Measurements from ENCODE around the gene PMPCA. TPM values are rescaled to one million over a fixed set of nuclear protein-coding genes. Genes with fewer than 3 reads are reported as not detected.
A peak's percentile ranks its signal among the peaks of the same experiment; 100 is the strongest.

PMPCA gene
- total and polyA plus RNA-seq, 3 donors from 2014 or later, result 66.7 to 78.4 (median 69.8) TPM

DNA sequence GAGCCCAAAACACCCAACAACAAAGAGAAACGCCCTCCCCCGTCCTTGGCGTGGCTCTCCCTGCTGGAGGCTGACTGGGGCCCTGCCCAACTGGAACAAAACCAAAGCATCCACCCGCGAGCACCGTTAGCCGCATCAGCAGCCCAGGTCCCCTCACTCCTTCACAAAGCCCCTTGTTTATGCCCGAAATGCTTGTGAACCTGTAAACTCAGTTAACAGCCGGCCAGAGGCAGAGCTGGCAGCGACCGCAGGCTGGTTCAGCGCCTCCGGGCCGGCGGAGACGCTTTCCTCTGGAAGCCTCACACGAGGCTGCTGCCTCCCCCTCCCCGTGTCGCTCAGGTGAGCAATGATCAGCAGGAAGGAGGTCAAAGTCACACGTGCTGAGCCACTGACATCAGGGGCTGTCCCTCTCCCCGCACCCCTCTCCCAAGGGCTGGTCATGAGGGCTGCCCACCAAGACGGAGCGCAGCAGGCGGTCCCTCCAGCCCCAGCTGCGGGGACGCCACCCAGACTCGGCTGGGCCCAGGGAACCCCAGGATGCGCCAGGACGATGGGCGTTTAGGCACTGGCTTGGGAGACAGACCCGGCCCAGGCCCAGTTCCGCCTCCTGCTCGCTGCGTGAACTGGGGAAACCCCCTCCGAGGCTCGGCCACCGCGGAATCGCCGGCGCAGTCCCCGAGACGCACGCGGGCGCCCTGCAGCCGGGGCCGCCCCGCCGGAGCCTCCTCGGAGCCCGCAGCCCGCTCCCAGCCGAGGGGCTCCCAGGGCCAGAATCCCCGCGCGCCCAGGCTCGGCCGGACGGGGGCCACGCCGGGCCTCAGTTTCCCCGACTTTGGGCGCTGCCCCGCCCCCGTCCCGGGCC is 11.1 kb upstream of the PMPCA start:
- 1% methylated on average over 16 to 55 of the region's 67 CpGs for WGBS, 2 donors
- peak overlapping the region; percentile 76 to 84 for H3K4me3 ChIP-seq
- peaks cover 13% of the 10 kb centered on the region for H3K4me1 ChIP-seq
- TF ChIP-seq, protein P1, sequence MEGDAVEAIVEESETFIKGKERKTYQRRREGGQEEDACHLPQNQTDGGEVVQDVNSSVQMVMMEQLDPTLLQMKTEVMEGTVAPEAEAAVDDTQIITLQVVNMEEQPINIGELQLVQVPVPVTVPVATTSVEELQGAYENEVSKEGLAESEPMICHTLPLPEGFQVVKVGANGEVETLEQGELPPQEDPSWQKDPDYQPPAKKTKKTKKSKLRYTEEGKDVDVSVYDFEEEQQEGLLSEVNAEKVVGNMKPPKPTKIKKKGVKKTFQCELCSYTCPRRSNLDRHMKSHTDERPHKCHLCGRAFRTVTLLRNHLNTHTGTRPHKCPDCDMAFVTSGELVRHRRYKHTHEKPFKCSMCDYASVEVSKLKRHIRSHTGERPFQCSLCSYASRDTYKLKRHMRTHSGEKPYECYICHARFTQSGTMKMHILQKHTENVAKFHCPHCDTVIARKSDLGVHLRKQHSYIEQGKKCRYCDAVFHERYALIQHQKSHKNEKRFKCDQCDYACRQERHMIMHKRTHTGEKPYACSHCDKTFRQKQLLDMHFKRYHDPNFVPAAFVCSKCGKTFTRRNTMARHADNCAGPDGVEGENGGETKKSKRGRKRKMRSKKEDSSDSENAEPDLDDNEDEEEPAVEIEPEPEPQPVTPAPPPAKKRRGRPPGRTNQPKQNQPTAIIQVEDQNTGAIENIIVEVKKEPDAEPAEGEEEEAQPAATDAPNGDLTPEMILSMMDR (IDR thresholded peaks at IDR 0.05), result no peak
- TF ChIP-seq POLR2A (IDR thresholded peaks at IDR 0.05), result no peak
- peak overlapping the region in 1 of 2 donors; percentile 56 for H3K27ac ChIP-seq
- no peaks in the 10 kb centered on the region for H3K36me3 ChIP-seq (ENCODE audit: low read depth, missing control alignments)
- peak; percentile 42 for DNase-seq
- H3K9me3 ChIP-seq, result no peaks in the 10 kb centered on the region
- intact Hi-C loops (cut with DNase I; ENCODE audit: low total_unique reads), result no loop called here
- H3K27me3 ChIP-seq, result no peaks in the 10 kb centered on the region

DNA sequence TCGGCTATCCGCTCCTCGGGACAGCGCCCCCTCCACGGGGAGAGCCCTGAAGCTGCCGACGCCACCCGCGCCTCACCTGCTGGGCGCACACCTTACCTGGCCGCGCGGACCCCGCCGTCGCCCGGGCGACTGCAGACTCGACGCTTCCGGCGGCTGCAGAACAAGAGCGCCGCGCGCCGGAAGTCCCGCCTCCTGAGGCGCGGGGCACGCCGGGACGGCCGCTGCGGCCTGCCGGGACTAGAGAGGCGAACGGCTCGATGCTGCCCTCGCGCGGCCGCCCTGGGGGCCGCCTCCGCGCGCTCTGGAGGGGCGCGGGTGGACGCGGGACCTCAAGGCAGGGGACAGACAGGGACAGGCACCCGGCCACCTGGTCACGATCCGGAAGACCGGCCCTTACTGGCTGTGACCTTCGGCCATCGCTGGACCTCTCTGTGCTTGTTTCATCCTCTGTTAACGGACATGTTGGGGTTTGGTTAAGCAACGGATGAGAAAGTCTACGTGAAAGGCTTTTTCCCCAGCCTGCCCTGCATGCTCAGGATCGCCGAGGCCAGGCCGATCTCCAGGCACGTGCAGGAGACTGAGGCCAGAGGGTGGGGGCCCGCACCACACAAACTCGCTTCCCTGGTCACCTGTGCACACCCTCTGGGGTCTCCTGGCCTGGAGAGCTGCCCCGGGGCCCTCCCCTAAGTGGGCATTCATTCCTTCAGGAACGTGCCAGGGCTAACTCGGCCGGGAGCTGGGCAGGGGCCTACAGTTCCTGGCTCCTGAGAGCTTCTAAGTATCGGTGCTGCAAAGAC is 10.2 kb upstream of the PMPCA start, which contains the start of gene SNAPC4:
Gene SNAPC4 (minus strand): TSS at position 133 of the 797 bp plus-strand sequence. CDS start 1,742 bp downstream, outside the sequence.
- Histone ChIP-seq H3K27ac (peak within 1 kb of the TSS; percentile 28 to 56), H3K4me1 (peaks cover 13% of the 10 kb centered on the region), H3K4me3 (peak within 1 kb of the TSS; percentile 76 to 84), H3K36me3 (ENCODE audit: low read depth, missing control alignments) (no peaks in the 10 kb centered on the region), H3K9me3 (no peaks in the 10 kb centered on the region), H3K27me3 (no peaks in the 10 kb centered on the region)
- WGBS, 2 donors, result 4 to 10% methylated on average over 12 to 71 of the region's 71 CpGs
- intact Hi-C loops (cut with DNase I; ENCODE audit: low total_unique reads), result no loop called here
- TF ChIP-seq, protein P1 (IDR thresholded peaks at IDR 0.05), result peak; percentile 96 to 99 (median 98)
- TF ChIP-seq POLR2A (IDR thresholded peaks at IDR 0.05), result no peak
- peak; percentile 87 for DNase-seq

DNA sequence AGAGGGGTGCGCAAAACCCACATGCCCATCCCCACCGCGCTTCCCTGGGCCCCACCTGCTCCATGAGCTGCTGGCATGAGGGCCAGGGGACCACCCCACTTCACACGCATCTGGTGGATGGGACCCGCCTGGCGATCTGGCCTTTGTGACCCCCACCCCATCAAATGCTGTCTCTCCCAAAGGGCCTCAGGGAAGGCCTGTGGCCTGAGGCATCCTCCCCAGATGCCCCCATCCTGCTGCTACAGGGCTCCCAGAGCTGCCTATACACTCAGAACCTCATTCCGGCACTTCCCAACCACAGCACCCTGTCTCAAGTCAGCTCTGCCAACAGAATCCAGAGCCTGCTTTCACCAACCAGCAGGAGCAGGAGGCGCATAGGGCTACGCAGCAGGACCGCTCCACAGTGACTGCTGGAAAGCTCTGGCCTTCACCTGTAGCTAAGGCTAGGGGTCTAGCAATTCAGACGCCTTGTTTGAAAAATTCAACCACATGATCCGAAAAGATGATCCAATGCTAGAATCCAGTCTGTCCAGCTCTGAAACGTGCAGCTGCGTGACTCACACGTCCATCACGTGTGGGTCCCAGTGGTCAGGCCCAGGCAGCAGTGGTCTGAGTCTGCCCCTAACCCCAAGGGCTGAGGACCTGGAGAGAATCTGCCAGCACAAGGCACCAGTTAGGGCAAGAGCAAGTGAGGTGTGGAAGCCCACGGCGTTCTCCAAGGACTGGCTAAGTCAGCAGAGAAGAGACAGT is 9.1 kb upstream of the PMPCA start:
- intact Hi-C loops (cut with DNase I; ENCODE audit: low total_unique reads), result no loop called here
- H3K4me1 ChIP-seq, result peaks cover 13% of the 10 kb centered on the region
- H3K4me3 ChIP-seq, result no peak overlapping the region
- H3K27me3 ChIP-seq, result no peaks in the 10 kb centered on the region
- no peaks in the 10 kb centered on the region for H3K36me3 ChIP-seq (ENCODE audit: low read depth, missing control alignments)
- no peak for TF ChIP-seq POLR2A (IDR thresholded peaks at IDR 0.05)
- TF ChIP-seq, protein P1 (IDR thresholded peaks at IDR 0.05), result no peak
- no peaks in the 10 kb centered on the region for H3K9me3 ChIP-seq
- no peak overlapping the region for H3K27ac ChIP-seq
- DNase-seq, result no peak
- WGBS, 2 donors, result 88 to 90% methylated on average over 18 of the region's 18 CpGs

DNA sequence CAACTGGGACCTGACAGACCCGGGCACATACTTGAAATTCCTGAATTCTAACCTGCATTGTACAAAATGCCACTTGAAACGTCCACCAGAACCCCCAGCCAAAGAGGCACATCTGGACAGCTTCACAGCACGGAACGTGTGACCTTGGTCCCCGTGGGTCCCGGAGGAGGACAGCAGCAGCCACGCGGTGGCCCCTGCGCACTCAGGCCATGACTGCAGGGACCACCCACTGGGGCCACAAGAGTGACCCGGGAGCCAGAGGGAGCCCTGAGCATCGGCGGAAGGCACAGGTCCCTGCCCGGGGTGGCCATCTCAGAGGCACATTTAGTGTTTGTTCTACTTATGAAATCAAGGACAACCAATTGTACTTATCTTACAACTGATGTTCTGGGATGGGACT is 8.4 kb upstream of the PMPCA start:
- Histone ChIP-seq H3K4me3 (no peak overlapping the region), H3K27ac (no peak overlapping the region), H3K27me3 (no peaks in the 10 kb centered on the region), H3K36me3 (ENCODE audit: low read depth, missing control alignments) (no peaks in the 10 kb centered on the region), H3K4me1 (peaks cover 13% of the 10 kb centered on the region), H3K9me3 (no peaks in the 10 kb centered on the region)
- TF ChIP-seq, protein P1 (IDR thresholded peaks at IDR 0.05), result no peak
- TF ChIP-seq POLR2A (IDR thresholded peaks at IDR 0.05), result no peak
- WGBS, 2 donors, result 59 to 67% methylated on average over 13 of the region's 13 CpGs
- DNase-seq, result no peak
- intact Hi-C loops (cut with DNase I; ENCODE audit: low total_unique reads), result no loop called here

Measured in testis (tissue), 3 donors.